Activated B cell treated with CpG ODN at 0.5 μM for 24 hours (primary cell): ENCODE data around the gene FABP7. TPM values are rescaled to one million over a fixed set of nuclear protein-coding genes. Genes with fewer than 3 reads are reported as not detected.

Experiments
- ATAC-seq: fragments of 200-7000 bp; cut with Tn5 transposase; one replicate; pipeline ENCODE4 v1.10.0; 2021; ENCODE audit warnings: low read depth, mild to moderate bottlenecking, moderate library complexity
- CTCF ChIA-PET: fragments of 350-600 bp; sonication (Branson Sonifier 250); formaldehyde crosslinking; loops from one replicate; lab custom pipeline; 2021; ENCODE audit warnings: antibody characterized with exemption; lab: Charles Lee
- POLR2A ChIA-PET: fragments of 350-600 bp; sonication (Branson Sonifier 250); formaldehyde crosslinking; loops from one replicate; lab custom pipeline; 2021; ENCODE audit warnings: antibody characterized with exemption; lab: Charles Lee
- DNase-seq: peaks from one replicate; pipeline ENCODE4 v3.0.0; 2022
- H3K27ac Mint-ChIP-seq: one replicate; pipeline ENCODE4 v1.8.0; 2020; ENCODE audit warnings: mixed read lengths
- H3K27me3 Mint-ChIP-seq: one replicate; pipeline ENCODE4 v1.8.0; 2021; ENCODE audit warnings: mixed read lengths
- H3K36me3 Mint-ChIP-seq: one replicate; pipeline ENCODE4 v1.8.0; 2021; ENCODE audit warnings: low read depth, mixed read lengths
- H3K4me1 Mint-ChIP-seq: one replicate; pipeline ENCODE4 v1.8.0; 2021; ENCODE audit warnings: mixed read lengths
- H3K4me3 Mint-ChIP-seq: one replicate; pipeline ENCODE4 v1.8.0; 2020; ENCODE audit warnings: mild to moderate bottlenecking, mixed read lengths
- H3K9me3 Mint-ChIP-seq: one replicate; pipeline ENCODE4 v1.8.0; 2020; ENCODE audit warnings: mixed read lengths
- CTCF ChIP-seq: fragments of 200-600 bp; IDR thresholded peaks from one replicate; pipeline ENCODE4 v1.8.0; 2022; ENCODE audit warnings: antibody characterized with exemption, mild to moderate bottlenecking
- intact Hi-C: fragments of 100-400 bp; cut with micrococcal nuclease; formaldehyde crosslinking; loops from one replicate; pipeline ENCODE4 v1.15.1; 2024
- total RNA-seq: library from RNA; stranded (reverse); gene quantifications from 2 replicates; pipeline ENCODE4 v1.2.3, GENCODE V29; 2022

Gene FABP7
- total RNA-seq, 1 donor from 2014 or later = not detected

GRCh38 chr6:122754191-122754731, 25.3 kb upstream of the FABP7 start:
- H3K36me3 Mint-ChIP-seq = no peaks in the 10 kb centered on the region
- no peak overlapping the region for H3K4me3 Mint-ChIP-seq
- no peaks in the 10 kb centered on the region for H3K27me3 Mint-ChIP-seq
- CTCF ChIA-PET = no interaction called here
- H3K27ac Mint-ChIP-seq = no peak overlapping the region
- intact Hi-C loops = no loop called here
- H3K9me3 Mint-ChIP-seq = no peaks in the 10 kb centered on the region
- DNase-seq (no peak), ATAC-seq (no peak)
- H3K4me1 Mint-ChIP-seq = peaks cover 39% of the 10 kb centered on the region
- POLR2A ChIA-PET = no interaction called here
- no peak for TF ChIP-seq CTCF

GRCh38 chr6:122755901-122756300, 23.6 kb upstream of the FABP7 start:
- no peak overlapping the region for H3K27ac Mint-ChIP-seq
- no peak overlapping the region for H3K4me3 Mint-ChIP-seq
- H3K36me3 Mint-ChIP-seq = no peaks in the 10 kb centered on the region
- DNase-seq (no peak), ATAC-seq (no peak)
- H3K4me1 Mint-ChIP-seq = peaks cover 31% of the 10 kb centered on the region
- no peak for TF ChIP-seq CTCF
- H3K27me3 Mint-ChIP-seq = no peaks in the 10 kb centered on the region
- intact Hi-C loops = no loop called here
- POLR2A ChIA-PET = no interaction called here
- CTCF ChIA-PET = no interaction called here
- no peaks in the 10 kb centered on the region for H3K9me3 Mint-ChIP-seq

- intact Hi-C loops = no loop called here
- Mint-ChIP-seq H3K36me3 (no peaks in the 10 kb centered on the region), H3K27ac (peak overlapping the region; percentile 47), H3K4me1 (peaks cover 6% of the 10 kb centered on the region), H3K9me3 (no peaks in the 10 kb centered on the region), H3K27me3 (no peaks in the 10 kb centered on the region), H3K4me3 (no peak overlapping the region)
- DNase-seq = no peak
- ChIA-PET CTCF (no interaction called here), POLR2A (interaction anchor here (0.5 kb wide), 1 partner anchor 19 kb away, joined by 4 read pairs; no protein-coding TSS in a partner anchor)
- no peak for TF ChIP-seq CTCF
- peak; percentile 95 for ATAC-seq
Measured at GRCh38 chr6:122758927-122759334, 20.6 kb upstream of the FABP7 start.

GRCh38 chr6:122760330-122760729, 19.2 kb upstream of the FABP7 start:
- Mint-ChIP-seq H3K9me3 (no peaks in the 10 kb centered on the region), H3K4me1 (peaks cover 6% of the 10 kb centered on the region), H3K4me3 (no peak overlapping the region), H3K27me3 (no peaks in the 10 kb centered on the region), H3K36me3 (no peaks in the 10 kb centered on the region), H3K27ac (no peak overlapping the region)
- no peak for TF ChIP-seq CTCF
- POLR2A ChIA-PET = no interaction called here
- CTCF ChIA-PET = no interaction called here
- ATAC-seq = no peak
- DNase-seq = no peak
- intact Hi-C loops = no loop called here

DNA sequence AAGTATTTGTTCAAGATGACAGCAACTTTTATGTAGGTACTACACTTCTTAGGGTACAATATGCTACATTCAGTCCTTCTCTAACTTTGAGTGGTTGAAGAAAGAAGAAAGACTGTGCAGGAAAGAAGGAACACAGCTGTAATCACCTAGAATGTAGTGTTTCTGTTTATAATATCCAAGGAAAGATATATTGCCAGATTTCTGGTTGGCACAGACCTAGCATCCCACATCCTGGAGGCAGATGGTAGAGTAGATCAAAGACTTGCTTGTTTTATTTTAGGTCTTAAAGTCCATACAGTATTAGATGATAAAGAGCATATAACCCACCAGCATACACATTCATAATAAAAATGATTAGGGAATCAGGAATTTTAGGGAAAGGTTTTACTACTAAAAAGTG, 13.3 kb upstream of the FABP7 start:
- no peak overlapping the region for H3K27ac Mint-ChIP-seq
- CTCF ChIA-PET = no interaction called here
- no peaks in the 10 kb centered on the region for H3K4me1 Mint-ChIP-seq

More for the DNA sequence above, 13.3 kb upstream of the FABP7 start:
- no peaks in the 10 kb centered on the region for H3K27me3 Mint-ChIP-seq
- H3K4me3 Mint-ChIP-seq = no peak overlapping the region
- no peaks in the 10 kb centered on the region for H3K9me3 Mint-ChIP-seq
- no peak for TF ChIP-seq CTCF
- DNase-seq (no peak), ATAC-seq (no peak)
- H3K36me3 Mint-ChIP-seq = no peaks in the 10 kb centered on the region
- POLR2A ChIA-PET = no interaction called here
- intact Hi-C loops = no loop called here
